OCI-LY7 (cell line): ENCODE data around the gene NCBP2. TPM values are rescaled to one million over a fixed set of nuclear protein-coding genes. Genes with fewer than 3 reads are reported as not detected.

Experiments
- BruUV-seq: library from RNA; stranded (reverse); fragments of 400-500 nt; replicated peaks from 2 replicates; lab custom pipeline; 2021; lab: Mats Ljungman, UMichigan
- CTCF ChIA-PET: fragments of 300-600 bp; sonication (Branson Sonifier 250); formaldehyde crosslinking; loops from one replicate; lab custom pipeline; 2022; ENCODE audit warnings: antibody characterized with exemption; ENCODE audit not compliant: unreplicated experiment; lab: Charles Lee
- POLR2A ChIA-PET: fragments of 300-600 bp; sonication (Branson Sonifier 250); formaldehyde crosslinking; loops from one replicate; lab custom pipeline; 2022; ENCODE audit warnings: antibody characterized with exemption; lab: Charles Lee
- DNase-seq: peaks from one replicate; pipeline ENCODE4 v3.0.0-alpha.2; 2015; ENCODE audit warnings: low spot score
- H2AFZ ChIP-seq: fragments of 200-600 bp; sonication (generic), shearing (Covaris generic); 2 replicates; pipeline ENCODE4 v1.6.1; 2014; ENCODE audit warnings: mild to moderate bottlenecking, antibody characterized with exemption, low read length, moderate library complexity
- H3K27ac ChIP-seq: fragments of 200-600 bp; sonication (generic); 2 replicates; pipeline ENCODE4 v1.5.1; 2014; ENCODE audit warnings: mixed run types, low read depth, mild to moderate bottlenecking, moderate library complexity, low read length, inconsistent platforms; ENCODE audit not compliant: poor library complexity, severe bottlenecking
- H3K36me3 ChIP-seq: fragments of 200-600 bp; sonication (generic); 2 replicates; pipeline ENCODE4 v1.6.1; 2014; ENCODE audit warnings: mild to moderate bottlenecking, antibody characterized with exemption, low read length, moderate library complexity, mixed read lengths; ENCODE audit not compliant: insufficient read depth
- H3K4me1 ChIP-seq: fragments of 200-600 bp; sonication (generic); 2 replicates; pipeline ENCODE4 v1.5.1; 2014; ENCODE audit warnings: mild to moderate bottlenecking, low read length; ENCODE audit not compliant: insufficient read depth, poor library complexity, severe bottlenecking
- H3K4me2 ChIP-seq: fragments of 200-600 bp; sonication (generic); 2 replicates; pipeline ENCODE4 v1.6.1; 2014; ENCODE audit warnings: mild to moderate bottlenecking, low read length
- H3K4me3 ChIP-seq: fragments of 200-600 bp; sonication (generic); 2 replicates; pipeline ENCODE4 v1.5.1; 2014; ENCODE audit warnings: mild to moderate bottlenecking, low read depth, low read length; ENCODE audit not compliant: poor library complexity, severe bottlenecking
- H3K79me2 ChIP-seq: fragments of 200-600 bp; sonication (generic); 2 replicates; pipeline ENCODE4 v1.6.1; 2016; ENCODE audit warnings: low read depth, mild to moderate bottlenecking, low read length, moderate library complexity, mixed read lengths; ENCODE audit not compliant: insufficient read depth
- H3K9me2 ChIP-seq: fragments of 200-600 bp; sonication (generic); 2 replicates; pipeline ENCODE4 v1.6.1; 2016; ENCODE audit warnings: mild to moderate bottlenecking, low read length, mixed read lengths; ENCODE audit not compliant: insufficient read depth
- H3K9me3 ChIP-seq: fragments of 200-600 bp; sonication (generic); 2 replicates; pipeline ENCODE4 v1.6.1; 2014; ENCODE audit warnings: mild to moderate bottlenecking, mixed run types, low read length, mixed read lengths
- H4K20me1 ChIP-seq: fragments of 200-600 bp; sonication (generic); 2 replicates; pipeline ENCODE4 v1.6.1; 2014; ENCODE audit warnings: mild to moderate bottlenecking, antibody characterized with exemption, low read length, moderate library complexity, mixed read lengths; ENCODE audit not compliant: insufficient read depth
- CTCF ChIP-seq: fragments of 200-600 bp; sonication (generic); conservative IDR thresholded peaks from 2 replicates; pipeline ENCODE4 v1.5.1; 2014; ENCODE audit warnings: mild to moderate bottlenecking, antibody characterized with exemption, low read length, moderate library complexity, mixed read lengths
- EZH2phosphoT487 ChIP-seq: fragments of 200-600 bp; sonication (generic); IDR thresholded peaks from 2 replicates; pipeline ENCODE4 v1.6.1; 2018; ENCODE audit warnings: low read depth, borderline replicate concordance, mild to moderate bottlenecking, mixed run types, antibody characterized with exemption, low read length, moderate library complexity, mixed read lengths
- intact Hi-C: fragments of 100-400 bp; cut with micrococcal nuclease; formaldehyde crosslinking; loops from one replicate; pipeline ENCODE4 v1.10.0; 2022; ENCODE audit not compliant: unreplicated experiment
- total RNA-seq, 2 experiments: library from RNA; depleted of rRNA in 1 of 2; stranded (reverse); fragments of >200 nt in 1 of 2; shearing (Covaris generic) in 1 of 2; gene quantifications; 2 replicates each; pipeline ENCODE4 v1.2.3, GENCODE V29; 2014 to 2022

Gene NCBP2
- total RNA-seq, 2 experiments from 2014 or later, result 46.4 to 73.6 TPM

GRCh38 chr3:196985298-196985697 lies 43.0 kb upstream of the NCBP2 start:
- Histone ChIP-seq H3K4me1 (no peaks in the 10 kb centered on the region), H3K4me2 (no peak overlapping the region), H3K27ac (no peak overlapping the region), H4K20me1 (no peaks in the 10 kb centered on the region), H3K79me2 (no peaks in the 10 kb centered on the region), H3K36me3 (no peaks in the 10 kb centered on the region), H2AFZ (no peak overlapping the region), H3K4me3 (no peak overlapping the region), H3K9me3 (no peaks in the 10 kb centered on the region), H3K9me2 (no peaks in the 10 kb centered on the region)
- POLR2A ChIA-PET, result interaction anchor here (1.0 kb wide), 1 partner anchor 30 kb away, joined by 3 read pairs; no protein-coding TSS in a partner anchor
- TF ChIP-seq CTCF (no peak), EZH2phosphoT487 (no peak)
- DNase-seq, result no peak
- BruUV-seq, result no TSS peak
- intact Hi-C loops, result no loop called here
- CTCF ChIA-PET, result no interaction called here

GRCh38 chr3:196983186-196983585 lies 40.9 kb upstream of the NCBP2 start:
- BruUV-seq, result no TSS peak
- CTCF ChIA-PET, result no interaction called here
- Histone ChIP-seq H3K4me3 (no peak overlapping the region), H3K9me2 (no peaks in the 10 kb centered on the region), H4K20me1 (no peaks in the 10 kb centered on the region), H3K36me3 (no peaks in the 10 kb centered on the region), H2AFZ (no peak overlapping the region), H3K4me1 (peaks cover 4% of the 10 kb centered on the region), H3K9me3 (no peaks in the 10 kb centered on the region), H3K79me2 (no peaks in the 10 kb centered on the region), H3K4me2 (no peak overlapping the region), H3K27ac (no peak overlapping the region)
- TF ChIP-seq CTCF (no peak), EZH2phosphoT487 (no peak)
- intact Hi-C loops, result no loop called here
- DNase-seq, result no peak
- POLR2A ChIA-PET, result interaction anchor here (0.5 kb wide), 1 partner anchor 446 kb away, joined by 6 read pairs; no protein-coding TSS in a partner anchor

GRCh38 chr3:196981657-196982056 lies 39.3 kb upstream of the NCBP2 start:
- no peaks in the 10 kb centered on the region for H3K36me3 ChIP-seq
- H3K4me3 ChIP-seq, result no peak overlapping the region
- no peaks in the 10 kb centered on the region for H3K9me2 ChIP-seq
- no peaks in the 10 kb centered on the region for H3K9me3 ChIP-seq
- H4K20me1 ChIP-seq, result no peaks in the 10 kb centered on the region
- H3K4me2 ChIP-seq, result no peak overlapping the region
- intact Hi-C loops, result no loop called here
- TF ChIP-seq EZH2phosphoT487 (no peak), CTCF (no peak)
- no peak overlapping the region for H3K27ac ChIP-seq
- peaks cover 4% of the 10 kb centered on the region for H3K4me1 ChIP-seq
- H3K79me2 ChIP-seq, result no peaks in the 10 kb centered on the region
- DNase-seq, result no peak
- CTCF ChIA-PET, result no interaction called here
- H2AFZ ChIP-seq, result no peak overlapping the region
- BruUV-seq, result no TSS peak
- POLR2A ChIA-PET, result no interaction called here
